Measurements from ENCODE around the gene MEGF11.

Gene MEGF11

DNA sequence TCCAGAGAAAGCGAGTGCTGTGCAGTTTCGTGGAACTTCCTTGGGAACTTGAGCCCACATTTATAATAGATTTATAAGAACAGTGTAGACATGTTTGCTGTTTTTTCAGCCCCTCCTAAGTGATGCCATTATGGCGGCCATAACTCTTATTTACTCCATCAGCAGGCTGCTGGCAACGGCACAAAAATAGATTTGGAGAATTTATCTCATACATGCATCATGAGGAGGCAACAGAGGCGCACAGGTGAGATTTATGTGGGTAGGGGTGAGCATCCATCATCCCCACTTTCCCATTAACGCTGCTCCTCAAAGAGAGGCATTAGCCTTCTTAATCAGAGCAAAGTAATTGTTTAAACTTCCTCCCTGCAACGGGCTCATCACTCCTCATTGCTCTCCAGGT, 201.7 kb downstream of the MEGF11 start:
- H3K9me3 ChIP-seq (ENCODE audit: control insufficient read depth, low read length) = no peaks in the 10 kb centered on the region
- H3K4me3 ChIP-seq (ENCODE audit: extremely low read depth, insufficient read depth, low read length, poor library complexity, severe bottlenecking) = no peak overlapping the region
- no peak overlapping the region for H3K27ac ChIP-seq (ENCODE audit: low read depth, low read length, severe bottlenecking)
- no peaks in the 10 kb centered on the region for H3K36me3 ChIP-seq (ENCODE audit: control insufficient read depth, insufficient read depth, low read length)
- H3K4me1 ChIP-seq (ENCODE audit: control insufficient read depth, insufficient read depth, low read length, poor library complexity, severe bottlenecking) = no peaks in the 10 kb centered on the region
- 100% methylated on average over 1 of the region's 7 CpGs; no CpG with 5 or more reads in 1 of the 2 experiments for WGBS, 2 experiments (ENCODE audit: insufficient coverage in 2 of 2)

DNA sequence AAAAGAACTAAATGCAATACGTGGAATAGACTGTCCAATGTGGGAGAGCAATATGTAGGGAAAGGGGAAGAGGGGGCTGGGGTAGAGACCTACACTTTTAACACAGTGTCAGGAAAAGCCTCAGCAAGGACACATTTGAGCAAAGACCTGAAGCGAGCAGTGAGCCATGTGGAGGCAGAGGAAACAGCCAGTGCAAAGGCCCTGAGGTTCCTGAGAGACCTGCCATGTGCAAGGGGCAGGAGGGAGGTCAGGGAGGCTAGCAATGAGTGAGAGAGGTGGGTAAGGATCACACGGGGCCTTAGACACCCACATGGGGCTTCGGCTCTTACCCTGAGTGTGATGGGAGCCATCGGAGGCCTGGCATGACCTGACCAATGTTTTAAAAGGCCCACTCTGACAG, 203.3 kb downstream of the MEGF11 start:
- Histone ChIP-seq H3K4me3 (ENCODE audit: extremely low read depth, insufficient read depth, low read length, poor library complexity, severe bottlenecking) (no peak overlapping the region), H3K36me3 (ENCODE audit: control insufficient read depth, insufficient read depth, low read length) (no peaks in the 10 kb centered on the region), H3K27ac (ENCODE audit: low read depth, low read length, severe bottlenecking) (no peak overlapping the region), H3K4me1 (ENCODE audit: control insufficient read depth, insufficient read depth, low read length, poor library complexity, severe bottlenecking) (no peaks in the 10 kb centered on the region), H3K9me3 (ENCODE audit: control insufficient read depth, low read length) (no peaks in the 10 kb centered on the region)
- WGBS, 2 experiments (ENCODE audit: insufficient coverage in 2 of 2) = 92 to 96% methylated on average over 5 of the region's 5 CpGs

GRCh38 chr15:66049353-66049752, 204.2 kb downstream of the MEGF11 start:
- 58% methylated on average over 4 of the region's 6 CpGs; no CpG with 5 or more reads in 1 of the 2 experiments for WGBS, 2 experiments (ENCODE audit: insufficient coverage in 2 of 2)
- Histone ChIP-seq H3K9me3 (ENCODE audit: control insufficient read depth, low read length) (no peaks in the 10 kb centered on the region), H3K27ac (ENCODE audit: low read depth, low read length, severe bottlenecking) (no peak overlapping the region), H3K36me3 (ENCODE audit: control insufficient read depth, insufficient read depth, low read length) (no peaks in the 10 kb centered on the region), H3K4me1 (ENCODE audit: control insufficient read depth, insufficient read depth, low read length, poor library complexity, severe bottlenecking) (no peaks in the 10 kb centered on the region), H3K4me3 (ENCODE audit: extremely low read depth, insufficient read depth, low read length, poor library complexity, severe bottlenecking) (no peak overlapping the region)

- WGBS, 2 experiments (ENCODE audit: insufficient coverage in 2 of 2) = 69 to 76% methylated on average over 5 of the region's 9 CpGs
- Histone ChIP-seq H3K4me1 (ENCODE audit: control insufficient read depth, insufficient read depth, low read length, poor library complexity, severe bottlenecking) (no peaks in the 10 kb centered on the region), H3K36me3 (ENCODE audit: control insufficient read depth, insufficient read depth, low read length) (no peaks in the 10 kb centered on the region), H3K27ac (ENCODE audit: low read depth, low read length, severe bottlenecking) (no peak overlapping the region), H3K4me3 (ENCODE audit: extremely low read depth, insufficient read depth, low read length, poor library complexity, severe bottlenecking) (no peak overlapping the region), H3K9me3 (ENCODE audit: control insufficient read depth, low read length) (no peaks in the 10 kb centered on the region)
Measured at GRCh38 chr15:66047321-66048024, 206.1 kb downstream of the MEGF11 start.

- H3K4me3 ChIP-seq (ENCODE audit: extremely low read depth, insufficient read depth, low read length, poor library complexity, severe bottlenecking) = no peak overlapping the region
- WGBS, 2 experiments (ENCODE audit: insufficient coverage in 2 of 2) = 50 to 100% methylated on average over 1 of the region's 1 CpG
Measured at GRCh38 chr15:66046751-66047150, 206.8 kb downstream of the MEGF11 start.

GRCh38 chr15:66046326-66046725, 207.2 kb downstream of the MEGF11 start:
- H3K9me3 ChIP-seq (ENCODE audit: control insufficient read depth, low read length) = no peaks in the 10 kb centered on the region
- no peaks in the 10 kb centered on the region for H3K4me1 ChIP-seq (ENCODE audit: control insufficient read depth, insufficient read depth, low read length, poor library complexity, severe bottlenecking)
- 83 to 92% methylated on average over 7 to 8 of the region's 8 CpGs for WGBS, 2 experiments (ENCODE audit: insufficient coverage in 2 of 2)
- H3K36me3 ChIP-seq (ENCODE audit: control insufficient read depth, insufficient read depth, low read length) = no peaks in the 10 kb centered on the region
- H3K27ac ChIP-seq (ENCODE audit: low read depth, low read length, severe bottlenecking) = no peak overlapping the region
- H3K4me3 ChIP-seq (ENCODE audit: extremely low read depth, insufficient read depth, low read length, poor library complexity, severe bottlenecking) = no peak overlapping the region

More at GRCh38 chr15:66046751-66047150, 206.8 kb downstream of the MEGF11 start:
- no peaks in the 10 kb centered on the region for H3K36me3 ChIP-seq (ENCODE audit: control insufficient read depth, insufficient read depth, low read length)
- H3K9me3 ChIP-seq (ENCODE audit: control insufficient read depth, low read length) = no peaks in the 10 kb centered on the region
- H3K4me1 ChIP-seq (ENCODE audit: control insufficient read depth, insufficient read depth, low read length, poor library complexity, severe bottlenecking) = no peaks in the 10 kb centered on the region
- H3K27ac ChIP-seq (ENCODE audit: low read depth, low read length, severe bottlenecking) = no peak overlapping the region

- no peaks in the 10 kb centered on the region for H3K36me3 ChIP-seq (ENCODE audit: control insufficient read depth, insufficient read depth, low read length)
- no peaks in the 10 kb centered on the region for H3K4me1 ChIP-seq (ENCODE audit: control insufficient read depth, insufficient read depth, low read length, poor library complexity, severe bottlenecking)
- H3K9me3 ChIP-seq (ENCODE audit: control insufficient read depth, low read length) = no peaks in the 10 kb centered on the region
- no peak overlapping the region for H3K4me3 ChIP-seq (ENCODE audit: extremely low read depth, insufficient read depth, low read length, poor library complexity, severe bottlenecking)
- 85 to 92% methylated on average over 2 to 4 of the region's 5 CpGs for WGBS, 2 experiments (ENCODE audit: insufficient coverage in 2 of 2)
- no peak overlapping the region for H3K27ac ChIP-seq (ENCODE audit: low read depth, low read length, severe bottlenecking)
Measured at GRCh38 chr15:66045542-66045941, 208.0 kb downstream of the MEGF11 start.

GRCh38 chr15:66044837-66045236, 208.7 kb downstream of the MEGF11 start:
- H3K9me3 ChIP-seq (ENCODE audit: control insufficient read depth, low read length) = no peaks in the 10 kb centered on the region
- no peaks in the 10 kb centered on the region for H3K4me1 ChIP-seq (ENCODE audit: control insufficient read depth, insufficient read depth, low read length, poor library complexity, severe bottlenecking)
- WGBS, 2 experiments (ENCODE audit: insufficient coverage in 2 of 2) = 82 to 88% methylated on average over 3 of the region's 3 CpGs
- no peak overlapping the region for H3K27ac ChIP-seq (ENCODE audit: low read depth, low read length, severe bottlenecking)
- no peaks in the 10 kb centered on the region for H3K36me3 ChIP-seq (ENCODE audit: control insufficient read depth, insufficient read depth, low read length)
- no peak overlapping the region for H3K4me3 ChIP-seq (ENCODE audit: extremely low read depth, insufficient read depth, low read length, poor library complexity, severe bottlenecking)

GRCh38 chr15:66043264-66043663, 210.3 kb downstream of the MEGF11 start:
- WGBS, 2 experiments (ENCODE audit: insufficient coverage in 2 of 2) = 80 to 84% methylated on average over 8 of the region's 8 CpGs
- H3K4me3 ChIP-seq (ENCODE audit: extremely low read depth, insufficient read depth, low read length, poor library complexity, severe bottlenecking) = no peak overlapping the region
- H3K27ac ChIP-seq (ENCODE audit: low read depth, low read length, severe bottlenecking) = no peak overlapping the region
- H3K9me3 ChIP-seq (ENCODE audit: control insufficient read depth, low read length) = no peaks in the 10 kb centered on the region
- no peaks in the 10 kb centered on the region for H3K36me3 ChIP-seq (ENCODE audit: control insufficient read depth, insufficient read depth, low read length)
- no peaks in the 10 kb centered on the region for H3K4me1 ChIP-seq (ENCODE audit: control insufficient read depth, insufficient read depth, low read length, poor library complexity, severe bottlenecking)

DNA sequence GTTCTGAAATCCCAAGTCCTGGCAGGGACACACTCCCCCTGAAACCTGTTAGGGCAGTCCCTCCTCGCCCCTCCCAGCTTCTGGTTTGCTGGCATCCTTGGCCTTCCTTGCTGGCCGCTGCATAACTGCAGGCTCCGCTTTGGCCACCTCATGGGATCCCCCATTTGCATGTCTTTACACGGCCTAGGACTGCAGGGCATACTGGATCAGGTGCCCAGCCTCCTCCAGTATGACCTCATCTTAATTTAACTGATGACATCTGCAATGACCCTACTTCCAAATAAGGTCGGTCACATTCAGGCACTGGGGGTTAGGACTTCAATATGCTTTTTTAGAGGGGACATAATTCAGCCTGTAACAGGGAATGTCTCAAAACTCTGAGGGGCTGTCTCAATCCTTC, 210.9 kb downstream of the MEGF11 start:
- no peak overlapping the region for H3K4me3 ChIP-seq (ENCODE audit: extremely low read depth, insufficient read depth, low read length, poor library complexity, severe bottlenecking)
- H3K9me3 ChIP-seq (ENCODE audit: control insufficient read depth, low read length) = no peaks in the 10 kb centered on the region
- 34 to 45% methylated on average over 4 of the region's 5 CpGs for WGBS, 2 experiments (ENCODE audit: insufficient coverage in 2 of 2)
- H3K4me1 ChIP-seq (ENCODE audit: control insufficient read depth, insufficient read depth, low read length, poor library complexity, severe bottlenecking) = no peaks in the 10 kb centered on the region
- H3K36me3 ChIP-seq (ENCODE audit: control insufficient read depth, insufficient read depth, low read length) = no peaks in the 10 kb centered on the region
- no peak overlapping the region for H3K27ac ChIP-seq (ENCODE audit: low read depth, low read length, severe bottlenecking)

- WGBS, 2 experiments (ENCODE audit: insufficient coverage in 2 of 2) = 83 to 92% methylated on average over 4 to 6 of the region's 6 CpGs
- Histone ChIP-seq H3K36me3 (ENCODE audit: control insufficient read depth, insufficient read depth, low read length) (no peaks in the 10 kb centered on the region), H3K4me1 (ENCODE audit: control insufficient read depth, insufficient read depth, low read length, poor library complexity, severe bottlenecking) (no peaks in the 10 kb centered on the region), H3K4me3 (ENCODE audit: extremely low read depth, insufficient read depth, low read length, poor library complexity, severe bottlenecking) (no peak overlapping the region), H3K27ac (ENCODE audit: low read depth, low read length, severe bottlenecking) (no peak overlapping the region), H3K9me3 (ENCODE audit: control insufficient read depth, low read length) (no peaks in the 10 kb centered on the region)
Measured at GRCh38 chr15:66041276-66041675, 212.3 kb downstream of the MEGF11 start.

Data from mesodermal cell (in vitro differentiated cells).